H9 (cell line): ENCODE results near the gene ZNRF2. TPM values are rescaled to one million over a fixed set of nuclear protein-coding genes. Genes with fewer than 3 reads are reported as not detected.

Experiments used
- DNase-seq: peaks from one replicate; pipeline ENCODE4 v3.0.0-alpha.2; 2017
- H2AFZ ChIP-seq: one replicate; pipeline ENCODE4 v1.6.1; 2013; ENCODE audit warnings: mild to moderate bottlenecking, low read length, control low read depth, moderate library complexity
- H2AK5ac ChIP-seq: 2 replicates; pipeline ENCODE4 v1.6.1; 2013; ENCODE audit warnings: low read length, control low read depth, mixed read lengths; ENCODE audit not compliant: insufficient read length
- H2BK120ac ChIP-seq: one replicate; pipeline ENCODE4 v1.6.1; 2013; ENCODE audit warnings: low read depth, mild to moderate bottlenecking, low read length, control low read depth, inconsistent platforms; ENCODE audit not compliant: poor library complexity, severe bottlenecking
- H2BK12ac ChIP-seq: 2 replicates; pipeline ENCODE4 v1.6.1; 2013; ENCODE audit warnings: low read length, control low read depth, mixed read lengths, low read depth; ENCODE audit not compliant: insufficient read length
- H2BK15ac ChIP-seq: 2 replicates; pipeline ENCODE4 v1.6.1; 2013; ENCODE audit warnings: low read depth, low read length, control low read depth
- H2BK20ac ChIP-seq: one replicate; pipeline ENCODE4 v1.6.1; 2013; ENCODE audit warnings: low read depth, mild to moderate bottlenecking, low read length, control low read depth, inconsistent platforms; ENCODE audit not compliant: poor library complexity, severe bottlenecking
- H2BK5ac ChIP-seq: 2 replicates; pipeline ENCODE4 v1.6.1; 2013; ENCODE audit warnings: low read length, control low read depth, mixed read lengths; ENCODE audit not compliant: insufficient read length
- H3K14ac ChIP-seq: 2 replicates; pipeline ENCODE4 v1.6.1; 2013; ENCODE audit warnings: low read length, control low read depth; ENCODE audit not compliant: insufficient read depth
- H3K18ac ChIP-seq: 2 replicates; pipeline ENCODE4 v1.6.1; 2013; ENCODE audit warnings: low read depth, mild to moderate bottlenecking, mixed read lengths, low read length, control low read depth; ENCODE audit not compliant: insufficient read length
- H3K23ac ChIP-seq: 2 replicates; pipeline ENCODE4 v1.6.1; 2013; ENCODE audit warnings: low read length, control low read depth, mixed read lengths, low read depth; ENCODE audit not compliant: insufficient read length
- H3K23me2 ChIP-seq: 2 replicates; pipeline ENCODE4 v1.6.1; 2013; ENCODE audit warnings: low read depth, mild to moderate bottlenecking, mixed read lengths, low read length, control low read depth; ENCODE audit not compliant: insufficient read length, poor library complexity, severe bottlenecking
- H3K27ac ChIP-seq: 2 replicates; pipeline ENCODE4 v1.5.1; 2013; ENCODE audit warnings: low read length, control low read depth, mixed read lengths, low read depth; ENCODE audit not compliant: insufficient read length
- H3K27me3 ChIP-seq: 2 replicates; pipeline ENCODE4 v1.6.1; 2013; ENCODE audit warnings: low read length, control low read depth, inconsistent platforms; ENCODE audit not compliant: insufficient read depth
- H3K4ac ChIP-seq: 2 replicates; pipeline ENCODE4 v1.6.1; 2013; ENCODE audit warnings: low read depth, mild to moderate bottlenecking, control low read depth, inconsistent platforms, low read length, moderate library complexity
- H3K4me1 ChIP-seq: 2 replicates; pipeline ENCODE4 v1.6.1; 2013; ENCODE audit warnings: low read length, control low read depth, inconsistent platforms; ENCODE audit not compliant: insufficient read depth
- H3K4me2 ChIP-seq: 2 replicates; pipeline ENCODE4 v1.6.1; 2013; ENCODE audit warnings: low read length, control low read depth, mixed read lengths; ENCODE audit not compliant: insufficient read length, insufficient read depth
- H3K56ac ChIP-seq: 2 replicates; pipeline ENCODE4 v1.6.1; 2013; ENCODE audit warnings: low read depth, mild to moderate bottlenecking, mixed read lengths, low read length, control low read depth; ENCODE audit not compliant: insufficient read length
- H3K79me1 ChIP-seq: 2 replicates; pipeline ENCODE4 v1.6.1; 2013; ENCODE audit warnings: low read depth, mild to moderate bottlenecking, moderate library complexity, low read length, control low read depth, inconsistent platforms; ENCODE audit not compliant: insufficient read depth, poor library complexity, severe bottlenecking
- H3K79me2 ChIP-seq: 2 replicates; pipeline ENCODE4 v1.6.1; 2013; ENCODE audit warnings: low read length, control low read depth, inconsistent platforms; ENCODE audit not compliant: insufficient read depth
- H3K9ac ChIP-seq: 2 replicates; pipeline ENCODE4 v1.6.1; 2013; ENCODE audit warnings: low read length, control low read depth, mixed read lengths; ENCODE audit not compliant: insufficient read length; ENCODE audit errors: extremely low read depth
- H3K9me3 ChIP-seq: one replicate; pipeline ENCODE4 v1.6.1; 2013; ENCODE audit warnings: low read depth, low read length, inconsistent platforms; ENCODE audit not compliant: control insufficient read depth
- H3T11ph ChIP-seq: one replicate; pipeline ENCODE4 v1.6.1; 2013; ENCODE audit warnings: mild to moderate bottlenecking, low read length, control low read depth, inconsistent platforms
- H4K20me1 ChIP-seq: one replicate; pipeline ENCODE4 v1.6.1; 2013; ENCODE audit not compliant: control insufficient read depth, insufficient read length, insufficient read depth
- H4K5ac ChIP-seq: 2 replicates; pipeline ENCODE4 v1.6.1; 2013; ENCODE audit warnings: low read depth, mild to moderate bottlenecking, mixed read lengths, low read length, control low read depth; ENCODE audit not compliant: insufficient read length
- H4K8ac ChIP-seq: replicated peaks from 2 replicates; pipeline ENCODE4 v1.6.1; 2013; ENCODE audit warnings: low read length, control low read depth, mixed read lengths, low read depth; ENCODE audit not compliant: insufficient read length
- H4K91ac ChIP-seq: 2 replicates; pipeline ENCODE4 v1.6.1; 2013; ENCODE audit warnings: low read depth, mild to moderate bottlenecking, moderate library complexity, mixed read lengths, low read length, control low read depth; ENCODE audit not compliant: insufficient read length
- H3K27ac Mint-ChIP-seq, 3 experiments: 2 replicates in 2 of 3; 3 replicates in 1 of 3; pipeline ENCODE4 v1.8.0; 2020 to 2021; ENCODE audit warnings: mixed read lengths in 3 of 3, mild to moderate bottlenecking in 1 of 3, moderate library complexity in 1 of 3
- H3K27me3 Mint-ChIP-seq: 2 replicates; pipeline ENCODE4 v1.8.0; 2021; ENCODE audit warnings: low read depth, mild to moderate bottlenecking, moderate library complexity, mixed read lengths
- H3K36me3 Mint-ChIP-seq, 3 experiments: 2 replicates in 2 of 3; 3 replicates in 1 of 3; pipeline ENCODE4 v1.8.0; 2020 to 2021; ENCODE audit warnings: low read depth in 3 of 3, mixed read lengths in 3 of 3; ENCODE audit not compliant: insufficient read depth in 1 of 3
- H3K4me1 Mint-ChIP-seq, 2 experiments: 2 replicates each; pipeline ENCODE4 v1.8.0; 2020; ENCODE audit warnings: mixed read lengths in 2 of 2
- H3K4me3 Mint-ChIP-seq, 2 experiments: 2 replicates in 1 of 2; 3 replicates in 1 of 2; pipeline ENCODE4 v1.8.0; 2020 to 2021; ENCODE audit warnings: mild to moderate bottlenecking in 2 of 2, mixed read lengths in 2 of 2, moderate library complexity in 1 of 2
- H3K9me3 Mint-ChIP-seq, 2 experiments: 2 replicates in 1 of 2; 3 replicates in 1 of 2; pipeline ENCODE4 v1.8.0; 2020; ENCODE audit warnings: mild to moderate bottlenecking in 2 of 2, mixed read lengths in 2 of 2, moderate library complexity in 1 of 2
- WGBS: extraction: QIAGEN DNeasy Blood & Tissue Kit; methylation state at CpG from one replicate; pipeline ENCODE4 v1.1.7; 2013; ENCODE audit warnings: missing lambda C conversion rate, low lambda C conversion rate, mixed read lengths; ENCODE audit not compliant: insufficient read length; ENCODE audit errors: extremely low coverage; 5-methylcytosine and 5-hydroxymethylcytosine counted together
- total RNA-seq: library from RNA; stranded (reverse); gene quantifications from 2 replicates; pipeline ENCODE4 v1.2.1, GENCODE V29; 2021
- TF ChIP-seq, protein P1 (sequence below): fragments of 200-600 bp; sonication (generic); conservative IDR thresholded peaks from 3 replicates; pipeline ENCODE4 v1.8.0; 2021; ENCODE audit warnings: antibody characterized with exemption, mild to moderate bottlenecking

ZNRF2 gene
- total RNA-seq, 1 experiment from 2014 or later, result 16.5 TPM

GRCh38 chr7:30329716-30330115 lies 45.3 kb downstream of the ZNRF2 start:
- Histone ChIP-seq H2BK20ac (no peak overlapping the region), H3K9me3 (no peaks in the 10 kb centered on the region), H2BK15ac (no peak overlapping the region), H2BK120ac (no peak overlapping the region), H4K5ac (no peak overlapping the region), H4K8ac (no peak overlapping the region), H3K23me2 (no peaks in the 10 kb centered on the region), H4K20me1 (no peaks in the 10 kb centered on the region), H2AK5ac (no peak overlapping the region), H4K91ac (no peak overlapping the region), H2BK12ac (no peak overlapping the region), H3K79me1 (no peaks in the 10 kb centered on the region), H3K4me2 (no peak overlapping the region), H3K56ac (no peak overlapping the region), H3K14ac (no peak overlapping the region), H3K4ac (no peak overlapping the region), H3K18ac (no peak overlapping the region), H3T11ph (no peak overlapping the region), H3K27ac (no peak overlapping the region), H3K23ac (no peak overlapping the region), H3K9ac (no peak overlapping the region), H3K4me1 (no peaks in the 10 kb centered on the region), H2BK5ac (no peak overlapping the region), H2AFZ (no peak overlapping the region), H3K27me3 (no peaks in the 10 kb centered on the region), H3K79me2 (no peaks in the 10 kb centered on the region)
- no peak overlapping the region for H3K27ac Mint-ChIP-seq
- H3K4me1 Mint-ChIP-seq, result peaks cover 23 to 33% of the 10 kb centered on the region in 2 experiments
- H3K4me3 Mint-ChIP-seq, result no peak overlapping the region
- peaks cover 3 to 23% (median 6%) of the 10 kb centered on the region in 3 experiments; a peak in 6 of 7 replicates for H3K36me3 Mint-ChIP-seq
- no peaks in the 10 kb centered on the region for H3K27me3 Mint-ChIP-seq
- TF ChIP-seq, protein P1, sequence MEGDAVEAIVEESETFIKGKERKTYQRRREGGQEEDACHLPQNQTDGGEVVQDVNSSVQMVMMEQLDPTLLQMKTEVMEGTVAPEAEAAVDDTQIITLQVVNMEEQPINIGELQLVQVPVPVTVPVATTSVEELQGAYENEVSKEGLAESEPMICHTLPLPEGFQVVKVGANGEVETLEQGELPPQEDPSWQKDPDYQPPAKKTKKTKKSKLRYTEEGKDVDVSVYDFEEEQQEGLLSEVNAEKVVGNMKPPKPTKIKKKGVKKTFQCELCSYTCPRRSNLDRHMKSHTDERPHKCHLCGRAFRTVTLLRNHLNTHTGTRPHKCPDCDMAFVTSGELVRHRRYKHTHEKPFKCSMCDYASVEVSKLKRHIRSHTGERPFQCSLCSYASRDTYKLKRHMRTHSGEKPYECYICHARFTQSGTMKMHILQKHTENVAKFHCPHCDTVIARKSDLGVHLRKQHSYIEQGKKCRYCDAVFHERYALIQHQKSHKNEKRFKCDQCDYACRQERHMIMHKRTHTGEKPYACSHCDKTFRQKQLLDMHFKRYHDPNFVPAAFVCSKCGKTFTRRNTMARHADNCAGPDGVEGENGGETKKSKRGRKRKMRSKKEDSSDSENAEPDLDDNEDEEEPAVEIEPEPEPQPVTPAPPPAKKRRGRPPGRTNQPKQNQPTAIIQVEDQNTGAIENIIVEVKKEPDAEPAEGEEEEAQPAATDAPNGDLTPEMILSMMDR, result no peak
- H3K9me3 Mint-ChIP-seq, result no peaks in the 10 kb centered on the region
- DNase-seq, result no peak
- no CpG with 5 or more reads among the region's 3 CpGs for WGBS
